ENCODE data around the gene GRK5.

Gene GRK5

GRCh38 chr10:119289227-119289920 is 82.0 kb downstream of the GRK5 start:
- no peak overlapping the region for H3K27ac ChIP-seq
- no peak for TF ChIP-seq CTCF (conservative IDR thresholded peaks at IDR 0.05)

GRCh38 chr10:119290301-119291048 is 83.1 kb downstream of the GRK5 start:
- H3K27ac ChIP-seq = no peak overlapping the region
- TF ChIP-seq CTCF (conservative IDR thresholded peaks at IDR 0.05) = no peak

DNA sequence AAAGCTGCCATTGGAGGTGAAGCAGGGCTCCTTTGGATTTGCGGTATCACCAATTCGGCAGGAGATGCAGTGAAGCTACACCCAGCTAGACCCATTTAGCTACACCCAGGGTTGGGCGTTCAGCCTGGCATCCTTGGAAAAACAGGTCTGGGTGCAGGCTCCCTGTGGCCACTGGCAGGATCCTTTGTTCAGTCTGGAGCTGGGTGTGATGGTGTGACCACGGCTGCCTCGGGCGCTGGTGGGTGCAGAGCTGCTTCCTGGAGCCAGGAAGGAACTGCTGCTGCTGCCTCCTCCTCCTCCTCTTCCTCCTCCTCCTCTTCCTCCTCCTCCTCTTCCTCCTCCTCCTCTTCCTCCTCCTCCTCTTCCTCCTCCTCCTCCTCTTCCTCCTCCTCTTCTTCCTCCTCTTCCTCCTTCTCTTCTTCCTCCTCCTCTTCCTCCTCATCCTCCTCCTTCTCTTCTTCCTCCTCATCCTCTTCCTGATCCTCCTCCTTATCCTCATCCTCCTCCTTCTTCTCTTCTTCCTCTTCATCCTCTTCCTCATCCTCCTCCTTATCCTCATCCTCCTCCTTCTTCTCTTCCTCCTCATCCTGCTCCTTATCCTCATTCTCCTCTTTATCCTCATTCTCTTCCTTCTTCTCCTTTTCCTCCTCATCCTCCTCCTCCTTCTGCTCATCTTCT is 84.0 kb downstream of the GRK5 start:
- no peak overlapping the region for H3K27ac ChIP-seq
- no peak for TF ChIP-seq CTCF (conservative IDR thresholded peaks at IDR 0.05)

GRCh38 chr10:119292968-119293760 is 85.8 kb downstream of the GRK5 start:
- no peak for TF ChIP-seq CTCF (conservative IDR thresholded peaks at IDR 0.05)
- H3K27ac ChIP-seq = no peak overlapping the region

- TF ChIP-seq CTCF (conservative IDR thresholded peaks at IDR 0.05) = no peak
- no peak overlapping the region for H3K27ac ChIP-seq
Measured at GRCh38 chr10:119296703-119297102, 89.3 kb downstream of the GRK5 start.

DNA sequence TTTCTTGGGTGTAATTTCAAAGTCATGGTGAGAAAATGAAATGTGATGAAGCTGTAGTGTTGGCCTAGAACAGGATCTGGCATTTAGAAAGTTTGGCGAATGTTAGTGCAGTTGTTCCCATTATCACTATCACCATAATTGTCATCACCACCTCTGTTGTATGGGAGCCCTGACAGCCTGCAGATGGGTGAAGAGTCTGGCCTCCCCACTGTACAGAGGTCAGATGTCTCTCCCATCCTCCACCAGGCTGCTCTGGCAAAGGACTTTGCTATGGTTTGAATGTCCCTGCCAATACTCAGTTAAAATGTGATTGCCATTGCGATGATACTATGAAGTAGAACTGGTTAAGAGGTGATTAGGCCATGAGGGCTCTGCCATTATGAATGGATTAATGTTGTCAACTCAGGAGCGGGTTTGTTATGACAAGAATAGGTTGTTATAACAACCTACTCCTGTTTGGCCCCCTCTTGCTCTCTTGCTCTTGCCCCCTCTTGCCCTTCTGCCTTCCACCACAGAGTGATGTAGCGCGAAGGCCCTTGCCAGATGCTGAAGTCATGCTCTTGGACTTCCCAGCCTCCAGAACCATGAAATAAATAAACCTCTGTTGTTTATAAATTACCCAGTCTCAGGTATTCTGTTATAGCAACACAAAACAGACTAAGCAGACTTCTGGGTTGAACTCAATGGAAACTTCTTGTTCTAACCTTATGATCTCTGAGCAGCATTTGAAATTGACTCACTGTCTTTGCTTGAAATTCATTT is 90.0 kb downstream of the GRK5 start:
- TF ChIP-seq CTCF (conservative IDR thresholded peaks at IDR 0.05) = no peak
- H3K27ac ChIP-seq = no peak overlapping the region
